HL-60 (cell line): ENCODE measurements around the gene GNG12.

Experiments used
- DNase-seq, 2 experiments: peaks; one replicate each; pipeline ENCODE4 v3.0.0-alpha.2; 2010 to 2020; ENCODE audit warnings: low read depth in 1 of 2, low spot score in 1 of 2
- H3K27ac ChIP-seq: fragments of 250-450 bp; sonication (Bioruptor Pico); replicated peaks from 2 replicates; pipeline ENCODE4 v1.5.1; 2020; ENCODE audit warnings: mild to moderate bottlenecking, moderate library complexity
- H3K27me3 ChIP-seq: fragments of 250-450 bp; sonication (Bioruptor Pico); 2 replicates; pipeline ENCODE4 v1.5.1; 2021; ENCODE audit warnings: mild to moderate bottlenecking, moderate library complexity; ENCODE audit not compliant: insufficient read depth, poor library complexity, severe bottlenecking
- H3K4me3 ChIP-seq: replicated peaks from 2 replicates; pipeline ENCODE4 v1.5.1; 2011; ENCODE audit warnings: mild to moderate bottlenecking, control low read depth, low read length; ENCODE audit not compliant: insufficient read depth
- GABPA ChIP-seq: IDR thresholded peaks from 2 replicates; pipeline ENCODE4 v1.6.1; 2012; ENCODE audit warnings: low read depth
- POLR2AphosphoS5 ChIP-seq: IDR thresholded peaks from 2 replicates; pipeline ENCODE4 v1.6.1; 2012; ENCODE audit warnings: low read depth
- SPI1 ChIP-seq: IDR thresholded peaks from 2 replicates; pipeline ENCODE4 v1.6.1; 2012; ENCODE audit warnings: low read depth, mild to moderate bottlenecking, borderline replicate concordance
- TF ChIP-seq, protein P1 (sequence below): IDR thresholded peaks from one replicate; pipeline ENCODE4 v1.5.1; 2011; ENCODE audit warnings: low read length, control low read depth, inconsistent platforms; ENCODE audit not compliant: insufficient read depth
- TF ChIP-seq, protein P2 (sequence below): IDR thresholded peaks from 2 replicates; pipeline ENCODE4 v1.6.1; 2012; ENCODE audit warnings: low read depth; ENCODE audit not compliant: insufficient replicate concordance

GNG12 gene

DNA sequence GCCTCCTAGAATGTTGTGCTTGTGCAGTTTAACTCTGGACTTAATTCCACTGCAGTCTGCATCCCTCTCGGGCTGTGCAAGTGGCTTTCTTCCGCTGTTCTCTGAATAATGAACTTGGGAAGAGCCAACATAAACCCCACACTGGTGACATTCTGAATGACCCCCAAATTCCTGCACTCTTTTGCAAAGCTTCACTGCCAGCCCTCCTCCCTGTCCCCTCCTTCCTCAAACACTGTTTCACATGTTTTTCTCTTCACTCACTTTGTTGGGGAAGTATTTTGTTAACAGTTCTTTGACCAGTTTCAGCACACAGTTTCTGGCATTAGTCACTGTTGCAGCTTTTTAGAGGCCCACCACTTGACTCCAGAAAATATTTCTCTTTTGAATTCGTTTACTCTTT, 39.7 kb downstream of the GNG12 start:
- no peak for DNase-seq
- no peaks in the 10 kb centered on the region for H3K27me3 ChIP-seq
- TF ChIP-seq GABPA (no peak), POLR2AphosphoS5 (no peak), SPI1 (no peak)
- TF ChIP-seq, protein P1, sequence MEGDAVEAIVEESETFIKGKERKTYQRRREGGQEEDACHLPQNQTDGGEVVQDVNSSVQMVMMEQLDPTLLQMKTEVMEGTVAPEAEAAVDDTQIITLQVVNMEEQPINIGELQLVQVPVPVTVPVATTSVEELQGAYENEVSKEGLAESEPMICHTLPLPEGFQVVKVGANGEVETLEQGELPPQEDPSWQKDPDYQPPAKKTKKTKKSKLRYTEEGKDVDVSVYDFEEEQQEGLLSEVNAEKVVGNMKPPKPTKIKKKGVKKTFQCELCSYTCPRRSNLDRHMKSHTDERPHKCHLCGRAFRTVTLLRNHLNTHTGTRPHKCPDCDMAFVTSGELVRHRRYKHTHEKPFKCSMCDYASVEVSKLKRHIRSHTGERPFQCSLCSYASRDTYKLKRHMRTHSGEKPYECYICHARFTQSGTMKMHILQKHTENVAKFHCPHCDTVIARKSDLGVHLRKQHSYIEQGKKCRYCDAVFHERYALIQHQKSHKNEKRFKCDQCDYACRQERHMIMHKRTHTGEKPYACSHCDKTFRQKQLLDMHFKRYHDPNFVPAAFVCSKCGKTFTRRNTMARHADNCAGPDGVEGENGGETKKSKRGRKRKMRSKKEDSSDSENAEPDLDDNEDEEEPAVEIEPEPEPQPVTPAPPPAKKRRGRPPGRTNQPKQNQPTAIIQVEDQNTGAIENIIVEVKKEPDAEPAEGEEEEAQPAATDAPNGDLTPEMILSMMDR: no peak
- TF ChIP-seq, protein P2, sequence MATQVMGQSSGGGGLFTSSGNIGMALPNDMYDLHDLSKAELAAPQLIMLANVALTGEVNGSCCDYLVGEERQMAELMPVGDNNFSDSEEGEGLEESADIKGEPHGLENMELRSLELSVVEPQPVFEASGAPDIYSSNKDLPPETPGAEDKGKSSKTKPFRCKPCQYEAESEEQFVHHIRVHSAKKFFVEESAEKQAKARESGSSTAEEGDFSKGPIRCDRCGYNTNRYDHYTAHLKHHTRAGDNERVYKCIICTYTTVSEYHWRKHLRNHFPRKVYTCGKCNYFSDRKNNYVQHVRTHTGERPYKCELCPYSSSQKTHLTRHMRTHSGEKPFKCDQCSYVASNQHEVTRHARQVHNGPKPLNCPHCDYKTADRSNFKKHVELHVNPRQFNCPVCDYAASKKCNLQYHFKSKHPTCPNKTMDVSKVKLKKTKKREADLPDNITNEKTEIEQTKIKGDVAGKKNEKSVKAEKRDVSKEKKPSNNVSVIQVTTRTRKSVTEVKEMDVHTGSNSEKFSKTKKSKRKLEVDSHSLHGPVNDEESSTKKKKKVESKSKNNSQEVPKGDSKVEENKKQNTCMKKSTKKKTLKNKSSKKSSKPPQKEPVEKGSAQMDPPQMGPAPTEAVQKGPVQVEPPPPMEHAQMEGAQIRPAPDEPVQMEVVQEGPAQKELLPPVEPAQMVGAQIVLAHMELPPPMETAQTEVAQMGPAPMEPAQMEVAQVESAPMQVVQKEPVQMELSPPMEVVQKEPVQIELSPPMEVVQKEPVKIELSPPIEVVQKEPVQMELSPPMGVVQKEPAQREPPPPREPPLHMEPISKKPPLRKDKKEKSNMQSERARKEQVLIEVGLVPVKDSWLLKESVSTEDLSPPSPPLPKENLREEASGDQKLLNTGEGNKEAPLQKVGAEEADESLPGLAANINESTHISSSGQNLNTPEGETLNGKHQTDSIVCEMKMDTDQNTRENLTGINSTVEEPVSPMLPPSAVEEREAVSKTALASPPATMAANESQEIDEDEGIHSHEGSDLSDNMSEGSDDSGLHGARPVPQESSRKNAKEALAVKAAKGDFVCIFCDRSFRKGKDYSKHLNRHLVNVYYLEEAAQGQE: no peak
- H3K27ac ChIP-seq: no peak overlapping the region
- H3K4me3 ChIP-seq: no peak overlapping the region

GRCh38 chr1:67792741-67793458, 40.4 kb downstream of the GNG12 start:
- H3K27ac ChIP-seq: no peak overlapping the region
- TF ChIP-seq POLR2AphosphoS5 (no peak), SPI1 (no peak), GABPA (no peak)
- TF ChIP-seq, protein P1: no peak
- TF ChIP-seq, protein P2: no peak
- H3K4me3 ChIP-seq: no peak overlapping the region
- no peak for DNase-seq
- H3K27me3 ChIP-seq: no peaks in the 10 kb centered on the region

- no peak for DNase-seq
- Histone ChIP-seq H3K27ac (no peak overlapping the region), H3K4me3 (no peak overlapping the region), H3K27me3 (no peaks in the 10 kb centered on the region)
- TF ChIP-seq POLR2AphosphoS5: no peak
- TF ChIP-seq SPI1: no peak
- no peak for TF ChIP-seq GABPA
These were observed 41.2 kb downstream of the GNG12 start for GRCh38 chr1:67792103-67792502.

DNA sequence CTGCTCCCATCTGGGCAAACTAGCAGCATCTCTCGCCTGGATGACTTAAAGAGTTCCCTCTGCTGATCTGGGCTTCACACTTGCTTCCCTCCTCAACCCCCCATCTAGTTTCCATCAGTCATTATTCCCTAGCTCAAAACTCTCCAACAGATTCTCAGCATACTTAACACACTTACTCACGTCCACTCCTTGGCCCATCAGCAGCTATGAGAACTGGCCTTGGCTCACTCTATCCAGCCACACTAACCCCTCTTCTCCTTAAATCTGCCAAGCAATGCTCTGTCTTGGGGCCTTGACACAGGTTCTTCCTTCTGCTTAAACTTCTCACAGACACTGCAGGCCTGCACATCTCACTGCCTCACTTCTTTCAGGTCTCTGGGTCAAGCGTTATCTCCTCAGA, 41.6 kb downstream of the GNG12 start:
- Histone ChIP-seq H3K27me3 (no peaks in the 10 kb centered on the region), H3K4me3 (no peak overlapping the region), H3K27ac (no peak overlapping the region)
- TF ChIP-seq GABPA (no peak), POLR2AphosphoS5 (no peak), SPI1 (no peak)
- TF ChIP-seq, protein P1: no peak
- TF ChIP-seq, protein P2: no peak
- DNase-seq: no peak
